Fibroblast of skin of right biceps (primary cell): ENCODE data around the gene RLN3.

Experiments used
- DNase-seq: peaks from one replicate; pipeline ENCODE4 v3.0.0-alpha.2; 2013

RLN3 gene

GRCh38 chr19:14055396-14055795, 27.4 kb downstream of the RLN3 start:
- no peak for DNase-seq

- DNase-seq = no peak
These were observed 28.2 kb downstream of the RLN3 start for GRCh38 chr19:14056069-14056666.

- DNase-seq = no peak
These were observed 28.9 kb downstream of the RLN3 start for GRCh38 chr19:14056741-14057356.

GRCh38 chr19:14058182-14059092, 30.5 kb downstream of the RLN3 start:
- DNase-seq = no peak

- DNase-seq = no peak
These were observed 31.1 kb downstream of the RLN3 start for GRCh38 chr19:14059093-14059480.

- no peak for DNase-seq
These were observed 31.8 kb downstream of the RLN3 start for GRCh38 chr19:14059652-14060155.

- DNase-seq = no peak
These were observed 33.3 kb downstream of the RLN3 start for GRCh38 chr19:14061081-14061749.

GRCh38 chr19:14061751-14062557, 34.0 kb downstream of the RLN3 start, which contains the start of gene PALM3:
Gene PALM3 (minus strand): TSS chr19:14062076. CDS start chr19:14061980, 96 bp downstream.
- DNase-seq = no peak

GRCh38 chr19:14062558-14062855, 34.6 kb downstream of the RLN3 start:
- DNase-seq = no peak

GRCh38 chr19:14063105-14063504, 35.2 kb downstream of the RLN3 start:
- DNase-seq = no peak

GRCh38 chr19:14066134-14066533, 38.2 kb downstream of the RLN3 start:
- no peak for DNase-seq

GRCh38 chr19:14070268-14071050, 42.5 kb downstream of the RLN3 start:
- no peak for DNase-seq

GRCh38 chr19:14072535-14073260, 44.8 kb downstream of the RLN3 start, which contains the start of gene MISP3:
Gene MISP3 (plus strand): TSS chr19:14072786. CDS start chr19:14073310, 524 bp downstream.
- no peak for DNase-seq

GRCh38 chr19:14073261-14073924, 45.4 kb downstream of the RLN3 start:
- peak; percentile 73 for DNase-seq

- DNase-seq = no peak
These were observed 46.2 kb downstream of the RLN3 start for GRCh38 chr19:14073925-14074838.

GRCh38 chr19:14078411-14078810, 50.5 kb downstream of the RLN3 start:
- DNase-seq = no peak
